ENCODE measurements around the gene ATP10A. TPM values are rescaled to one million over a fixed set of nuclear protein-coding genes. Genes with fewer than 3 reads are reported as not detected.

Gene ATP10A
- total RNA-seq, 4 donors from 2014 or later: 3.8 to 7.1 (median 5.2) TPM

DNA sequence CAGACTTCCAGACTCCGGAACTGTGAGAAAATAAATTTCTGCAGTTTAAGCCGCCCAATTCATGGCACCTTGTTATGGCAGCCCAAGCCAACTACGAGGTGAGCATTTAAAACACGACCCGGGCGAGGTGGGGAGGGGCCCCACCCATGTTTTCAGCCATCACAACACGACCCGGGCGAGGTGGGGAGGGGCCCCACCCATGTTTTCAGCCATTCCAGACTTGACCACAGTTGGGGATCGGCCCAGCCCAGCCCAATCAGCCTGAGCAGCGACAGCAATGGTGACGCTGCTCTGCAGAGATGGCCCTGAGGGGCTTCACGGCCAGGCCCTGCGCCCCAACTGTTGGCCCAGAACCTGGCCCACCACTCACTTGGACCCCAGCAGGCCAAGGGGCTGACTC is 93.1 kb downstream of the ATP10A start:
- WGBS: 90% methylated on average over 2 of the region's 14 CpGs
- no peak for DNase-seq (ENCODE audit: low spot score in 2 of 2)
- H3K4me1 ChIP-seq: peaks cover 2% of the 10 kb centered on the region
- H3K36me3 ChIP-seq: no peaks in the 10 kb centered on the region
- H3K27ac ChIP-seq: no peak overlapping the region
- no peak for TF ChIP-seq POLR2AphosphoS5 (IDR thresholded peaks at IDR 0.05)
- TF ChIP-seq CTCF (IDR thresholded peaks at IDR 0.05): no peak
- no peak for TF ChIP-seq POLR2A (IDR thresholded peaks at IDR 0.05)
- TF ChIP-seq EP300 (IDR thresholded peaks at IDR 0.05): no peak
- H3K4me3 ChIP-seq: no peak overlapping the region
- no peaks in the 10 kb centered on the region for H3K27me3 ChIP-seq
- no peaks in the 10 kb centered on the region for H3K9me3 ChIP-seq

GRCh38 chr15:25768271-25768670 is 94.9 kb downstream of the ATP10A start:
- Histone ChIP-seq H3K27ac (no peak overlapping the region), H3K4me3 (no peak overlapping the region), H3K27me3 (no peaks in the 10 kb centered on the region), H3K4me1 (no peaks in the 10 kb centered on the region), H3K36me3 (no peaks in the 10 kb centered on the region), H3K9me3 (no peaks in the 10 kb centered on the region)
- TF ChIP-seq CTCF (IDR thresholded peaks at IDR 0.05) (no peak), EP300 (IDR thresholded peaks at IDR 0.05) (no peak), POLR2AphosphoS5 (IDR thresholded peaks at IDR 0.05) (no peak), POLR2A (IDR thresholded peaks at IDR 0.05) (no peak)
- 100% methylated on average over 1 of the region's 1 CpG for WGBS
- no peak for DNase-seq (ENCODE audit: low spot score in 2 of 2)

DNA sequence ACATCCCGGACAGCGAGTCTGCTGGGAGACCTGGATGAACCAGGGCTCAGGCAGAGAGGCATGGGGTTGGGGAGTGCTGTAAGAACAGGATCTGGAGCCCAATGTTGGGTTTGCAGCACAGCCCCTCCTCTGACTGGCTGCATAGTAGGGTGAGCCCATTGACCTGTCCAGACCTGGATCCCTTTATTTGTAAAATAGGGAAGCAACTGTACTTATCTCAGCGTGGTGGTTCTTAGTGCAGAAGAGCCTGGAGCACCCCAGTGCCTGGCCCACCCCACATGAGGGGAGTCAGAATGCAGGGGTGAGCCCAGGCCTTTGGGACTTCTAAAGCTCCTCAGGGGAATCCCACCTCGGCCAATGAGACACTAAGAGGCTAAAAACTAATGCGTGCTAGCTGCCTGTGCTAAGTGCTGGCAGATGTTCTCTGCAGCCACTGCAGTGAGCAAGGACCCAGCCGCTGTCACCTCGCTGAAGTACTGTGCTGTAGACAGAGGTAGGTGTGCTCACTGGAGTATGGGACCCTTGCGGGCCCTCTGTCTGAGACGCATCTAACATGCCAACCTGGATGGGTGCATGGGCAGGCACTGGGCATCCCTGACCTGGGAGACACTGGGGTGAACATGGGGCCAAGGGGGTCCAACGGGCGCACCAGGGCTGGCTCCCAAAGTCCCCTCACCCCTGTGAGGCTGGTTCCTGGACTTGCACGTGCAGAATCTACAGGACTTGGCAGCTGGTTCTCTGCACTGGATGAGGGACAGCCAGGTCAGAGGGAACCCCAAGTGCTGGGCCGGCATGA is 95.6 kb downstream of the ATP10A start:
- H3K9me3 ChIP-seq: no peaks in the 10 kb centered on the region
- TF ChIP-seq POLR2A (IDR thresholded peaks at IDR 0.05) (no peak), POLR2AphosphoS5 (IDR thresholded peaks at IDR 0.05) (no peak), EP300 (IDR thresholded peaks at IDR 0.05) (no peak), CTCF (IDR thresholded peaks at IDR 0.05) (no peak)
- no peak overlapping the region for H3K27ac ChIP-seq
- H3K4me3 ChIP-seq: no peak overlapping the region
- no peaks in the 10 kb centered on the region for H3K36me3 ChIP-seq
- WGBS: 95% methylated on average over 9 of the region's 13 CpGs
- no peaks in the 10 kb centered on the region for H3K27me3 ChIP-seq
- no peak for DNase-seq (ENCODE audit: low spot score in 2 of 2)
- H3K4me1 ChIP-seq: no peaks in the 10 kb centered on the region

DNA sequence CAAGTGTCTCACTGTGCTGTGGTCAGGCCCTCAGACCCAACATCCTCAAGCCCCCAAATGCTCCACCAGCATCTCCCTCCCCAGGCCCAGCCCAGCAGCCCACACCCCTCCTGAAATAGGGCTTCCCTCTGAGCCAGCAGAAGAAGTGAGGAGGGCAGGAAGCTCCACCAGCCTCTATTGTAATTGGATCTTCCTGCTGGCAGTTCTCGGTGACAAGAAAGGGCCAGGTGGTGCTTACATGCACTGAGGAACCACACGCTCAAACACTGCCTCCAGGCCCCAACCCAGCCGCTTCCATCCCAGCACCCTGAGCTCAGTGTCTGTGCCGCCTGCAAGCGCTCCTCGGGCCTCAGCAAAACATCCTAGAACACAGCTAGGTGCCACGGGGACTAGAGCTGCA is 96.7 kb downstream of the ATP10A start:
- H3K36me3 ChIP-seq: no peaks in the 10 kb centered on the region
- no peak for TF ChIP-seq POLR2AphosphoS5 (IDR thresholded peaks at IDR 0.05)
- TF ChIP-seq POLR2A (IDR thresholded peaks at IDR 0.05): no peak
- TF ChIP-seq CTCF (IDR thresholded peaks at IDR 0.05): no peak
- no peak for TF ChIP-seq EP300 (IDR thresholded peaks at IDR 0.05)
- H3K27me3 ChIP-seq: no peaks in the 10 kb centered on the region
- 92% methylated on average over 6 of the region's 7 CpGs for WGBS
- no peaks in the 10 kb centered on the region for H3K4me1 ChIP-seq
- no peak overlapping the region for H3K27ac ChIP-seq
- DNase-seq (ENCODE audit: low spot score in 2 of 2): no peak
- no peaks in the 10 kb centered on the region for H3K9me3 ChIP-seq
- no peak overlapping the region for H3K4me3 ChIP-seq

- no peaks in the 10 kb centered on the region for H3K36me3 ChIP-seq
- TF ChIP-seq CTCF (IDR thresholded peaks at IDR 0.05): no peak
- TF ChIP-seq POLR2AphosphoS5 (IDR thresholded peaks at IDR 0.05): no peak
- no peak for TF ChIP-seq EP300 (IDR thresholded peaks at IDR 0.05)
- no peak for TF ChIP-seq POLR2A (IDR thresholded peaks at IDR 0.05)
- WGBS: 84% methylated on average over 14 of the region's 14 CpGs
- H3K9me3 ChIP-seq: no peaks in the 10 kb centered on the region
- no peaks in the 10 kb centered on the region for H3K27me3 ChIP-seq
- H3K27ac ChIP-seq: no peak overlapping the region
- DNase-seq (ENCODE audit: low spot score in 2 of 2): no peak
- no peaks in the 10 kb centered on the region for H3K4me1 ChIP-seq
- no peak overlapping the region for H3K4me3 ChIP-seq
Observed at GRCh38 chr15:25764980-25765735, 98.0 kb downstream of the ATP10A start.
